GM21723 (cell line): ENCODE data around the gene STPG2.

ENCODE experiments used
- ATAC-seq: cut with Tn5 transposase; IDR thresholded peaks from one replicate; pipeline ENCODE4 v1.9.1; 2021; ENCODE audit warnings: mild to moderate bottlenecking, moderate library complexity; ENCODE audit not compliant: unreplicated experiment

STPG2 gene

DNA sequence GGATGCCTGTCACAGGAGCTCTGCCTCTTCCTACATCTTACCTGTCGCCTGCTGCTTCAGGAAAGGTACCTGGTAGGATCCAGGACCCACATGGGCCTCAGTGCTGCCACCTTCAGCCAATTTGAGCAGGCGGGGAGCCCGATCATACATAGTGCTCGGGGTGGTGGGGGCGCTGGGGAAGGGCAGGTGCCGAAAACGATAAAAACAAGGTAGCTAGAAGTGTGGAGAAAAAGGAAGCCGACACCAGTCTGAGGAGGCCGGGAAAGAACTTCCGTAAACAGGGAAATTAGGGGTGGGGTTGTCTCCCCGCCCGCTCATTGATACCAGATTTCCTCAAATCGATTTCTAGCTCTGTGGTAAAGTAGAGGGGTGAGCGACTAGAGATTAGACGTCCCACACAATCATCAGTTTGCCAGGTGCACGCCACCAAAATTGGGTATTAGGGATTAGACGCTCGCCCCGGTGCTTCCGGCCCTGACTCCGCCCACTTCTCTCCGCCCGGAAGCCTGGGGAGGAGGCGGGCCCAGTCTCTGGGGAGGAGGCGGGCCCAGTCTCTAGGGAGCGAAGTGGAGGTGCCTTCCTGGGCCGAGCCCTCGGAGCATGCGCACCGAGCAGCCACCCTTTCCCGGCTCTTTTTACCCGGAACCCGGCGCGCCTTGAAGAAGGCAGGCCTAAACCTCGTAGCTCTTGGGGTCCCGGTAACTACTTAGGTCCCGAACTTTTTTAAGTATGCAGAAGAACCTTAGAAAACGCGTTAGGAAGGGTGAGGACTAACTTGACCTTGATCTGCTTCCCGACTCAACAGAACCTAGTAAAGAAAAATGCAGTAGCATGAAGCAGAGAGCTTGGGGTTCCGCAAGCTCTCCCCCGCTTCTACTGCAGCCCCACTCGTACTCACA is at the start of gene STPG2:
Gene STPG2, minus strand, starts transcription at position 476 of the 899 bp plus-strand sequence.
- peak; percentile 100 for ATAC-seq

DNA sequence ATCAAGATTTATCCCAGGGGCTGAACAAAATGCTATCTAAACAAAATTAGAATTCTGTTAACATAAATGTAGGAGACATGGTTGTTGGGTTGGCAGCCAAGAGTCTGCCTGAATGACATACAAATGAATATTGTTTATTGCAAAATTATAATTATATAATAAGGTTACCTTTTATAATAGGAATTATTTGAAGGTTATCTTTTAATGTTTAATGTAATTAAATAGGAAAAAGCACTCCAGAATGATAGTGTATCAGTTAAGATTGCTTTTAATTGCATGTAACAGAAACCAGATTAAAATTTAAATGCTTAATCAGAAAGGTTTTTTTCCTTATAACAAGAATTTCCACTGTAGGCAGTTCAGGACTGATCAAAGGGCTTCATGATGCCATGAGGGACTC is 42.0 kb upstream of the STPG2 start:
- no peak for ATAC-seq

DNA sequence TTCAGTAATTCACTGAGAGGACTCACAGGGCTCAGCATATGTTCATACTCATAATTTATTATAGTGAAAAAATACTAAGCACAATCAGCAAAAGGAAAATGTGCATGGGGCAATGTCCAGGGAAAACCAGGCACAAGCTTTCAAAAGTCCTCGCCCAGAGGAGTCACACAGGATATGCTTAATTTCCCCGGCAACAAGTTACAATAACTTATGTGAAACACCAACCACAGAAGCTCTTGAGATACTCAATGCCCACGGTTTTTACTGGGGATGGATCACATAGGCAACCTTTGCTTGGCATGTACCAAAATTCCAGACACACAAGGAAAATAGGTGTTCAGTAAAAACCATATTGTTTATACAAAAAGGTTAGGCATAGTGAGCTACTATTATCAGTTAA is 38.5 kb upstream of the STPG2 start:
- ATAC-seq: no peak

DNA sequence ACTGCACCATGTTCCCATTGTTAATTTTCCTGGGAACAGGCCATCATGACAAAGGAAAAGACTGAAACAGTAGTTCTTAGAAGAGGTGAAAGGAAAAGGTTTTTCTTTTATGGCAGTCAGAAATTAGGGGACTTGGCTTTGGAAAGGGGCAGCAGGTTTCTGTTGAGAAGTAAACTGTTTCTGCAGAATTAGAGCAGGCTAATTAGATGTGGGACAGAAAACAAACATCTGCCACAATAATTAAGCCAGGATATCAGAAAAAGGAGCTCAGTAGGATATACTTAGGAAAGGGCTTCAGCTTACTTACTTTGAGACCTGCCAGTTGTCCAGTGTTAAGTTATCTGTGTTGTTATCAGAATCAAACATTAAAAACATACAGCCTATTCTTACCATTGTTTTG is 36.7 kb upstream of the STPG2 start:
- no peak for ATAC-seq

DNA sequence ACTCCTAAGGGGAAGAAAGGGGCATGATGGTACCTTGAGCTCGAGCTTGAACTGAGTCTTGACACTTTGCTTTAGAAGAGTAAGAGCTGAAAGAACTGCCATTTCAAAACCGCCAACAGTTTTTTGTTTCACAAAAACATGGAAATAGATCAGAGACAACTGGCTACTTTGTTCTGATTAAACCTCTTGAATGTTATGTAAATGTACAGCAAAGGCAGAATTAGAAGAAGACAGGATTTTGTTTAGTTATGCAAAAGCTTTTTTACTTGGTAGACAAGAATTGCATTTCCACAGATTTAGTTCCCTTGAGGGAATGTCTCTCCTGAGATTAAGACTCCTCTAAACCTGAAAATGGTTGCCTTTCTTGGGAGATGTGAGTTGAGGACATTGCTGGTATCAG is 33.3 kb upstream of the STPG2 start:
- ATAC-seq: no peak

DNA sequence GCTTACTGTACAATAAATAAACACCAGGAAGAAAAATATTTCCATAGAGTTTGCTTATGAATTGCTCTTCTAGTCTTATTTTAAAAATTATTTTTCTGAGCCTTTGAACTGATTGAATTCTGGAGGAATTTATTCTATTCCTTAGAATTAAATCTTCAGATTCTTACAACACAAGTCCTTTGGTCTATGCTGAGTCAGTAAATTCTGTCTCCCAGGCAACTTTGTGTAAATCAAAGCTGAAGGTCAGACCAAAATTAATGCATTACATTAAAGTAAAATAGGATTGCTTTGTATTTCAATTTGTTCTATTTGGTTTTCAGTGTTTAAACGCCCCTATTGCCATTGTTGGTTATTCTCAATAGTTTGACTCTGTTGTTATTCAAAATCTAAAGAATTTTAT is 26.8 kb upstream of the STPG2 start:
- ATAC-seq: no peak

DNA sequence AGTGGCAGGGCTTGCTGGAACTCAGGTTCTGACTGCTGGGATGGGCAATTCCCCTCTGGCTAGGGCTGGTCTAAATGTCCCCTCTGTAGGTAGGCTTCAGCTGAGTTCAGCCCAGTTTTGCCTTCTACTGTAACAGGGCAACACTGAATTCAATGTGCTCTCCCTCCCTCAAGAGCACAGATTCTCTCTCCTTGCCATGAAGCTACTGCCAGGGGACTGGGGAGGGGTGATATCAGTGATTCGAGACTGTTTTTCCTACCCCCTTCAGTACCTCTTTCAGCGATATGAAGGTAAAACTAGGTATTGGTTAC is 23.4 kb upstream of the STPG2 start:
- no peak for ATAC-seq

DNA sequence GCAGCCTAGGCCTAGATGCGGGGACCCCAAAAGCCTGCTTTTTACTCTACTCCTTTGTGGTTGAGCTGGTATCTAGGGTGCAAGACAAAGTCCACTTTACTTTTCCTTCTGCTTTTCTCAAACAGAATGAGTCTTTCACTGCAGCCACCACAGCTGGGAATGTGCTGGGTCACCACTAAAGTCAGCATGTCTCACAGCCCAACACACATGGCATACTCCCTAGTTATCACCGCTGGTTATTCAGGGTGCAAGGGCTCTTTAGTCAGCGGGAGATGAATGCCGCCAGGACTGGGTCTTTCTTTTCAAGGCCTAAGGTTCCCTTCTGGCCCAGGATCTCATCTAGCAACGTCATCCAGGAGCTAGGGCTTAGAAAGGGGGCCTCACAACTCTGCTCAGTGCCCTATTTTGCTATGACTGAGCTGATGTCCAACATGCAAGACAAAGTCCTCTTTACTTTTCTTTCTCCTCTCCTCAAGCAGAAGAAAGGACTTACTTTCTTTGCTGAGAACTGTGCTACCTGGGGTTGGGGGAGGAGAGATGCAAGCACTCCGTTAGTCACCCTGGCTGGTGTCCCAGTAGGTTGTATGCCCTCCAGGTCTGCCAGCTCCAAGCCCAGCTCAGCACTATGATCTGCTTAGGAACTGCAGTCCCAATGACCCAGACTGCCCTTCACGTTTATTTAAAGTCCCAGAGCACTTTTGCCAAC is 22.9 kb upstream of the STPG2 start:
- ATAC-seq: no peak

DNA sequence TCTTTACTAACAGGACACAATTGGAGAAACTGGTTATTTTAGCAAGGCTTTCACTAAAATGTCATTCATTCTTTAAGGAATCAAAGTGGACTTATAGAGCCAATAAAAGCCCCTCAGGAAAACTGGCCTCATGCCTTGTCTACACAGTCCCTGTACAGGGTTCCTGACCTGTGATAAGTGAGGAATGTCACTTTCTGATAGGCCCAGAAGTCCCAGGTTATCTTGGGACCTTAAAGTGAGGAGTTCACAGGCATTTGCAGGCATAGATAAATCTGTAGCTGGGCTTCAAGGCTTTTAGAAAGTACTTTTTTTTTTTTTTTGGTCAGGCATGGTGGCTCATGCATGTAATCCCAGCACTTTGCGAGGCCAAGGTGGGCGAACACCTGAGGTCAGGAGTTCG is 19.4 kb upstream of the STPG2 start:
- ATAC-seq: no peak

DNA sequence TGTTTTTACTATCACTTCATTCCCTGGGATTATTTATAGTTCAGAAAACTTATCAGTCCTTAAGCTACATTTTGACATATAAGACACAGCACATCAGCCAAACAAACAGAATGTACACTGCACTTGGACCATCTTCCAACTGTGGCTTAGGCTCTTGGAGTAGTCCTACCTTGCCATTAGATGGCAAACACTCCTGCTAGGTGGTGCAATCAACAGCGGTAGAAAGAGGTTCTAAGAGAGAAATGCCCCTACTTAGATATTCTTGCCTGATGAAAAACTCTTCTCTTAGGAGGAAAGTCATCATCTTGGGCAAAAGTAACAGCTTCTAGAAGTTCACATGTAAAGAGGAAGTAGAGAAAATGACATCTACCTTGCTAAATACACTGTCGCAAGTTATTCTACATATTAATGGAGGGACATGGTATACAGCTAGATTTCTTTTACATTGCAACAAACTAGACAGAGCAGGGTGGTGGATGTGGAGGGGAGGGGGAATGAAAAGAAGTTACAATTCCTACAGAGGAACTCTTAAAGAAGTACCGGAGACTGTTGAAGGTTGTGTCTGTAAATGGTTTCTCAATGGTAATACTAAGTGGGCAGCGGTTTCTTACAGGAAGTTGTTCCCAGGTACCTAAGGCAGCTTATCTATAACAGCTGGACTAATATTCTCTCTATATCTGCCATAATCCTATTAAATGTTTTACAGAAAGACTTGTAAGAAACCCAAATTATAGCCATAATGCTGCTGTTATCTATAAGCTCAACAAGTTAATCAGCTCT is 8.1 kb upstream of the STPG2 start:
- ATAC-seq: no peak

DNA sequence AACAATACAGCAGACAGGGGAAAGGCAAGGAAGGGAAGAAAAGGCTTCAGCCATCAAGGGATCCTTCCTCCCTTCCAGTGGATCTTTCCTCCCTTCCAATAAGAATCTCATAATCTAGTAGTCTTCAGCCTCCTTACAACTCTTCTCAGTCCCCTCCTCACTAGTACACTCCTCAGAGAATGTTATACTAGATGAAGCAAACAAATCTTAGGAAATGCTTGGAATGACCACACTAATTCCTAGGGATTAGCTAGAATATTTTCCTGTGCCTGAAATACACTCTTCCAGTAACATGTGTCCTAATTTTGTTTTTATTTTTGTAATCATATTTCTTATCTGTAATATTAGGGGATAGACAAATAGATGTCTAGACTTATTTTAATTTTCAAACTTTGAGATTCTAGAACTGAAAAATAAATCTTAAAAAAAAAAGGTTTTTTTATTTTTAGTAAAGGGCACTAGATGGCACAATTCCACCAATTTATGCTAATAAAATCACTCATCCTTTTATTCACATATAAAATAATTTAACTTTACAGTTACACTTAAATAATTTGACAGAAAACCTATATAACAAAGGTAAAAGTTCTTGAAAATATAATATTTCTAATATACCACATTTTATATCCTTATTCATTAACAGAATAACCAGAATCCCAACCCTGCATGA is 7.0 kb upstream of the STPG2 start:
- ATAC-seq: no peak

DNA sequence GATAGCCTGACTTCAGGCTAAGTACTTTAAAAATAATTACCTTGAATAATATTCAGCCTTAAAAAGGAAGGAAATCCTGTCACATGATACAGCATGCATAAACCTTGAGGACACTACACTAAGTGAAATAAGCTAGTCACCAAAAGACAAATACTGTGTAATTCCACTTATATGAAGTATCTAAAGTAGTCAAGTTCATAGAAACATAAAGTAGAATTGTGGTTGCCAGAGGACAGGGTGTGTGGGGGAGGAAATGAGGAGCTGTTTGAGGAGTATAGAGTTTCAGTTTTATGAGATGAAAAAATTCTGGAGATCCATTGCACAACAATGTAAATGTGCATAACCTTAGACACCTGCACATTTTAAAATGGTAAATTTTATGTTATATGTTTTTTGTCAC is 5.6 kb upstream of the STPG2 start:
- ATAC-seq: no peak

DNA sequence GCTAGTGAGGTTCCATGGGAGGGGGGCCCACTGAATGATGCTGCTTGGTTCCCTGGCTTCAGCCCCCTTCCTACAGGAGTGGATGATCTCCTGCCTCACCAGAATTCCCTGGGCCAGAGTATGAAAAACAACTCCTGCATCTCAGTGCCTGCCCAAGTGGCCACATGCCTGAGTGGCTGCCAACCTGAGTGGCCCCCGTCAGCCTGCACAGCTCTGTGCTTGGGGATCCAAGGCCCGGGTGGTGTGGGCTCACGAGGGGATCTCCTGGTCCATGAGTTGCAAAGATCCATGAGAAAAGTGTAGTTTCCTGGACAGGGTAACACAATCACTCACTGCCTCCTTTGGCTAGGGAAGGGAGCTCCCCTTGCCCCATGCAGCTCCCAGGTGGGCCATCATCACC is 17.1 kb downstream of the STPG2 start:
- ATAC-seq: no peak

DNA sequence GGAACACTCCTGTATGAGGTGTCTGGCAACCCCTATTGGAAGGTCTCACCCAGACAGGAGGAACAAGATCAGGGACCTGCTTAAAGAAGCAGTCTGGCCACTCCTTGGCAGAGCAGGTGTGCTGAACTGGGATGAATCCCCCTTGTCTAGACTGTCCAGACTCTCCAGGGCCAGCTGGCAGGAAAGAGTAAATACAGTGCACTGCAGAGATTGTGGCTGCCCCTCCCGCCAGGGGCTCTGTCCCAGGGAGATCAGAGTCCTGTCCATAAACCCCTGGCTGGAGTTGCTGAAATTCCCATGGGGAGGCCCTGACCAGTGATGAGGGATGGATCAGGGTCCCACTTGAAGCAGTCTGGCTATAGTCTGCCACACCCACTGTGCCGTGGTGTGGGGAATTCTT is 17.7 kb downstream of the STPG2 start:
- no peak for ATAC-seq

DNA sequence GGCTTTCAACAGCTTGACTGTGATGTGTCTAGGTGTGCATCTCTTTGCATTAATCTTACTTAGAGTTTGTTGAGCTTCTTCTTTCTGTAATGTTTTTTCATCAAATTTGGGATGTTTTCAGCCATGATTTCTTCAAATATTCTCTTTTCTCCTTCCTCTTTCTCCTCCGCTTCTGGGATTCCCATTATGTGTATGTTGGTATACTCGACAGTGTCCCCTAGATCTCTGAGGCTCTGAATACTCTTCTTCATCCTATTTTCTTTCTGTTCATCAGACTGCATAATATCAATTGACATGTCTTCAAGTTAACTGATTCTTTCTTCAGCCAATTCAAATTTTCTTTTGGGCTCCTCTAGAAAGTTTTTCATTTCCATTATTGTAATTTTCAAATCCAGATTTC is 25.9 kb downstream of the STPG2 start:
- ATAC-seq: no peak

DNA sequence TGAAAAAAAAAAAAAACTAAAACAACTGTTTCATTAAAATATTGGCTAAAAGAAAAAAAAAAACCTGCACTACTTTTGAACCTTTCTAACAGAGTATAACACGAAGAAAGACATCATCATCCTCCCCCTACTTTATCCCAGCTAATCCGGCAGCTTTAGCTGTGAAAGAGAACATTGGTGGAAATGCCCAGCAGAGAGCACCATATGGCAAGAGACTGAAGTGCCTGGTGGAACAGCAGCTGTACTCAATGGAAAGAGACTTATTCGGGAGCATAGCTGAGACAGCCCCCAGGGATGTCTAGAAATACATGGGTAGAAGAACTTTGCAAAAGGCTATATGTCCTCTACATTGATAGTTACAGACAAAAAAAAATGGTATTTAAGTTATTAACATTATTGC is 30.3 kb downstream of the STPG2 start:
- no peak for ATAC-seq

DNA sequence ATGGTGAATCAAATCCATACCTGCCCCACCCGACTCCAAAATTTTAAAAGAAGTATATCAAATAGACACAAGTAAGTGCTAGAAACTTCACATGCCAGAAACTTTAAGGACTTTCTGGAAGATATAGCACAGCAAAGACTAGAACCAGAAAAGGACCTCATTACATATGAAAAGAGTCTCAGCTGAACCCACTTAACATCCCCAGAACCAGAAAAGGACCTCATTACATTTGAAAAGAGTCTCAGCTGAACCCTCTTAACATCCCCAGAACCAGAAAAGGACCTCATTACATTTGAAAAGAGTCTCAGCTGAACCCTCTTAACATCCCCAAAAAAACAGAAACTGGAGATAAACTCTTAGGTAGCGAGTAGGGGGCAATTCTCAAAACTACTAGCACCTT is 32.3 kb downstream of the STPG2 start:
- ATAC-seq: no peak

DNA sequence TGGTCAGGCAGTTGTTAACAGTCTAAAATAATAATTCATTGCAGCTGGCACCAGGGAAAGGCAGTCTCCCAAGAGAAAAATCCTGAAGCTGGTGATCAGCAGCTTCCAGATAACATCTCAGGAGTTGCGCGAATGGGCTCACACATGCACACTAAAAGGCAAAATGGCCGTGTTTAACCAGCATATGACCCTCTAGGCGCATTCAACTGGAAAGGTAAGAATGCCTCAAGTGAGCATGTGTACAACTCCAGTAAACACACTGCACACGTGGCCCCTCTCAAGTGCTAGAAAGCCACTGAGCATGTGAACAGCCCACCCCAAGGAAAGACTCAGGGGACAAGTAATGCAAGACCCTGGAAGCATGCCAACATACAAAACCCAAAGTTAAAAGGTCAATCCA is 33.1 kb downstream of the STPG2 start:
- no peak for ATAC-seq

DNA sequence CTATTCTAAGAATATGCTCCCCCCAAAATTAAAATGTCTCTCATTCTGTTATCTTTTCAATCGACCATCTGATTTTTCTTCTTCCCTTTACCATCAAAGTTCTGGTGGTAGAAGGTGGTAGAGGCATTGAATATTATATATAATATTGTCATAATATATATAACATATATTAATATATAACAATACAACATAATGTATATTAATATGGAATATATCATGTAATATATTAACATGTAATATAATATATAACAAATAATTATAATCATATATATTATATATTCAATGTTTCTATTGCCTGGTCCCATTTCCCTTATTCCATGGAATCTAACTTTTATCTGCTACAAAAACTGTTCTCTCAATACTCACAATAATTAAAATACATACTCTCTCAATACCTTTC is 40.6 kb downstream of the STPG2 start:
- ATAC-seq: no peak

DNA sequence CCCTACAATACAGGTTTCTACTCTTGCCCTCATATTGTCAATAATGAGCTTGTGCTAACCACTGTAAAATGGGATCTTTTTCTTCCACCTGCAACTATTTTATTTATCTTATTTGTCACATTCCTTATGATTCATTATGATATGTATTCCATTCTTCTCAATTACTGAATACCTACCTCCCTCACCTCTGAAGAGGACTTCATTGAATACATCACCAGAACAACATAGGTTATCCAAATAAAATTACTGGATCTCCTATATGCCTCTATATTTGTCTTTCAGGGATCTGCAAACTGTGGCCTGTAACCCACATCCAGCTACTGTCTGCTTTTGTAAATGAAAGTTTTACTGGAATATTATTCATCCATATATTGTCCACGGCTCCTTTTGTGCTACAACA is 41.3 kb downstream of the STPG2 start:
- no peak for ATAC-seq

DNA sequence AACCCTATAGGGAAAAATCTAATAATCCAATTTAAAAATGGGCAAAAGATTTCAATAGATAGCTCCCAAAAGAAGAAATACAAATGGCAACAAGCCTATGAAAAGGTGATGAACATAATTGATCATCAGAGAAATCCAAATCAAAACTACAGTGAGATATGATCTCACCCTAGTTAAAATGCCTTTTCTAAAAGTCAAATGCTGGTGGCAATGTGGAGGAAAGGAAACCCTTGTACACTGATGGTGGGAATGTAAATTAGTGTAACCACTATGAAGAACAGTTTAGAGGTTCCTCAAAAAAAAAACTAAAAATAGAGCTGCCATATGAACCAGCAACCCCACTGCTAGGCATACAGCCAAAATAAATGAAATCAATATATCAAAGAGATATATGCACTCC is 44.5 kb downstream of the STPG2 start:
- ATAC-seq: no peak
